GM10248 (cell line): ENCODE results near the gene ZBED4.

Experiments
- CTCF ChIA-PET: fragments of 300-600 bp; sonication (Branson Sonifier 250); formaldehyde crosslinking; extraction: SDS; loops from one replicate; lab custom pipeline; 2021; ENCODE audit warnings: antibody characterized with exemption; lab: Yijun Ruan, JAX
- POLR2A ChIA-PET: fragments of 350-650 bp; sonication (Branson Sonifier 250); formaldehyde crosslinking; extraction: SDS; loops from one replicate; lab custom pipeline; 2020; ENCODE audit warnings: antibody characterized with exemption; lab: Yijun Ruan, JAX
- DNase-seq: peaks from one replicate; pipeline ENCODE4 v3.0.0; 2012; ENCODE audit errors: extremely low spot score
- CTCF ChIP-seq: IDR thresholded peaks from 2 replicates; pipeline ENCODE4 v1.5.1; 2012; ENCODE audit warnings: mild to moderate bottlenecking, low read depth; ENCODE audit errors: extremely low read depth, missing control alignments, control extremely low read depth

Gene ZBED4

GRCh38 chr22:49903322-49904039, 49.8 kb downstream of the ZBED4 start:
- DNase-seq, result no peak
- TF ChIP-seq CTCF, result no peak
- ChIA-PET CTCF (no interaction called here), POLR2A (no interaction called here)

GRCh38 chr22:49904040-49904369, 50.4 kb downstream of the ZBED4 start:
- ChIA-PET CTCF (no interaction called here), POLR2A (no interaction called here)
- no peak for DNase-seq
- no peak for TF ChIP-seq CTCF

- ChIA-PET CTCF (interaction anchor here (1.1 to 1.2 kb wide), 2 partner anchors 12 to 25 kb away, joined by 3 read pairs; no protein-coding TSS in a partner anchor), POLR2A (no interaction called here)
These were observed 51.8 kb downstream of the ZBED4 start for GRCh38 chr22:49905465-49905864.

GRCh38 chr22:49906071-49906798, 52.6 kb downstream of the ZBED4 start:
- no peak for DNase-seq
- CTCF ChIA-PET, result interaction anchor here (1.1 to 1.2 kb wide), 2 partner anchors 11 to 24 kb away, joined by 3 read pairs; no protein-coding TSS in a partner anchor
- no peak for TF ChIP-seq CTCF
- POLR2A ChIA-PET, result no interaction called here

More at GRCh38 chr22:49905465-49905864, 51.8 kb downstream of the ZBED4 start:
- DNase-seq, result no peak
- no peak for TF ChIP-seq CTCF

GRCh38 chr22:49906799-49907290, 53.2 kb downstream of the ZBED4 start:
- ChIA-PET CTCF (interaction anchor here (1.1 kb wide), 1 partner anchor 24 kb away, joined by 3 read pairs; no protein-coding TSS in a partner anchor), POLR2A (no interaction called here)

More at GRCh38 chr22:49906799-49907290, 53.2 kb downstream of the ZBED4 start:
- no peak for TF ChIP-seq CTCF
- DNase-seq, result no peak
